Esophagus mucosa (tissue), 1 donor: Measurements from ENCODE around the gene CASZ1. TPM values are rescaled to one million over a fixed set of nuclear protein-coding genes. Genes with fewer than 3 reads are reported as not detected.

Source experiments
- ATAC-seq: fragments of 200-7000 bp; cut with Tn5 transposase; one replicate; pipeline ENCODE4 v1.9.1; 2020
- total RNA-seq: library from RNA; stranded (reverse); gene quantifications from one replicate; pipeline ENCODE4 v1.2.4, GENCODE V29; 2023
- donor health status: DM: yes; HTN: yes; CAD: no.

Gene CASZ1
- total RNA-seq, 1 donor from 2014 or later, result 22.8 TPM

DNA sequence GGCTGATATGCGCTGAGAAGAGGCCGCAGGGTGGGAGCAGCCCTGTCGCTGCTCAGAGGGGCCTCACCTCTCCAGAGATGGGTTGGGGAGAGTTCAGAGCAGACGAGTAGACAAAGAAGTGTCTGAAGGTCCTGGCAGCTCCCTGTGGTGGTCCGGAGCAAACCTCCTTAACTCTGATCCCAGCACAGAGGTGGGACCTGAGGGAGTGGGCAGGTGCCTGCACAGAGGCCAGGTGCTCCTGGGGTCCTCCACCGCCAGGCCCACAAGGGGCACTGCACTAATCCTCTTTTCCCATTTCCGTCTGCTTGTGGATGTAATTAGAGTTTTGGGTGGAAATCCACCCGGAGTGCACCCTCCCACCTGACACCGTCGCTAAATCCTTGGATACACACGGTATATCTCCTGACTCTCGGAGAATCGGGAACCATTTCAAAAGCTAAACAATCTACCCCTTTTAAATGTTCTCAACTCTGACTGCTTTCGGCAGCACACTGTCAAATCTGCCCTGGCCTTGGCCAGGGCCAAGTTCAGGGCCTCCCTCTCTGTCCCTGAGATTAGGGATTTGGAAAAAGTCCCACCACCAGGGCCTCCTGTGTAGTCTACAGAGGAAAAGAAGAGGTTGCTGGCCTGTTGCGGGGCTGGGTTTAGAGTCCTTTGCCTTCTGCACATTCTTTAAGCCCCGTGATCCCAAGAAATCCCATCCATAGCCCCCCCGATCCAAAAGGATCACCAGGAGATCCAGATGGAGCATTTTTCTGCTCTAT is 22.4 kb downstream of the CASZ1 start:
- no peak for ATAC-seq

DNA sequence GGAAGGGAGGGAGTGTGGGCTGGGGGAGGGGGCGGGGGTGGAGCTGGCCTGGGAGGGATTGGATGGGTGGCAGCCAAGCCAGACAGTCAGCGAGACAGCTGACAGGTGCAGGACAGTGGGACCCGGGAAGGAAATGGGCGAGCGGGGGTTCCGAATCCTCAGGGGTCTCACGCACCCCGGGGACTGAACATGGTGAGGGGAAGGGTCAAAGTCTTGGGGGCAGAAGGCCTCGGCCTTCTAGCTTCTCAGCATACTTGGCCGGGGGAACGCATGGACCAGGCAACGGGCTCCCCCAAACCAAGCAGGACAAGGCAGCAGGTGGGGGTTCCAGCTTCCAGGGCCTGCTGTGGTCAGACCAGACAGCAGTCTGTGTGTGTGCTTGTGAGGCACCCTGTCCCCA is 23.1 kb downstream of the CASZ1 start:
- ATAC-seq, result no peak

DNA sequence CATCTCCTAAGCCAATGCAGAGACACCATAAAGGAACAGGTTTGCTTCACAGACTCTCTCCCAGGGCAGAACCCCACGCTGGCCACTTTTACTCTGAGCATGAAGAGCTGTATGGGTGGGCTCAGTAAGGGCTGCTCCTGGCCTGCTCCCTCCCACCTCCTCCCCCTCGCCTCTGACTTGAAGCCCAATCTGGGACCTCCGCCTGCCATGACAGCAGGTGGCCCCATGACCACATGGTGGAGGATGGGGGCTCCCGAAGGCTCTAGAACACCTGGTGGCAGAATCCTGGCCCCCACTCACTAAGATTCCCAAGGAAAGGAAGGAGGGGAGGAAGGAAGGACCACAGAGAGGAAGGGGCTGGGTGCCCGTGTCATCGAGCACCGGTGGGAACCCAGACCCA is 23.7 kb downstream of the CASZ1 start:
- ATAC-seq, result peak; percentile 5

DNA sequence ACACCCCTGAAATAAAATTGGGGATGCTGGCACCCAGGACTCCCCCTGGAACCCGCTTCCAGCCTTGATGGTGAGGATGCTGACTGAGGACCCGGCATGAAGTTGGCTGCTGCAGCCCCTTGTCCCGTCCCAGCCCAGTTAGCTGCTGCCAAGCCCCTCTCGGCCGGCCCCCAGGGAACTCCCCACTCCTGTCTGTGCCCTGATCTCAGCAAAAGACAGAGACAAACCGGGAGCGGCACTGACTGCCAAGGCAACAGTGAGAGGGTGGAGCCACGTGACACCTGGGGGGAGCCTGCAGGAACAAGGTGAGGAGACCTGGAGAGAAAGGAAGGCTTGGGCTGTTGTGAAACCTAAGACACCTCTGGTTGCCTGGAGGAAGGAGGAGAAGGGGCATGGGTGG is 24.7 kb downstream of the CASZ1 start:
- ATAC-seq, result peak; percentile 33

DNA sequence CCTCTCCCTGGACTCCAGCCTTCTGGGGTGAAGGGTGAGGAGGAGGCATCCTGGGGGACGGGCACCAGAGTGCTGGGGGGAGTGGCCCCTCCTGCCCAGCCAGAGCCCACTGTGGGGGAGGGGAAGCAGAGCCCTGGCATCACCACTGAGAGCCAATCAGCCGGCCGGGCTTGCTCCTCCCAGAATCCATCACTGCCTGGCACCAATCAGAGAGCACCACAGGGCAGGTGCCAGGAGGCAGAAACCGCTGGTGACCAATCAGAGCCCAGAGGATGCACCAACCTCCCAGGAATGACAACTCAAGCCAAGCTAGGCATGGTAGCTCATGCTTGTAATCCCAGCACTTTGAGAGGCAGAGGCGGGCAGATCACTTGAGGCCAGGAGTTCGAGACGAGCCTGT is 27.9 kb downstream of the CASZ1 start:
- ATAC-seq, result no peak

DNA sequence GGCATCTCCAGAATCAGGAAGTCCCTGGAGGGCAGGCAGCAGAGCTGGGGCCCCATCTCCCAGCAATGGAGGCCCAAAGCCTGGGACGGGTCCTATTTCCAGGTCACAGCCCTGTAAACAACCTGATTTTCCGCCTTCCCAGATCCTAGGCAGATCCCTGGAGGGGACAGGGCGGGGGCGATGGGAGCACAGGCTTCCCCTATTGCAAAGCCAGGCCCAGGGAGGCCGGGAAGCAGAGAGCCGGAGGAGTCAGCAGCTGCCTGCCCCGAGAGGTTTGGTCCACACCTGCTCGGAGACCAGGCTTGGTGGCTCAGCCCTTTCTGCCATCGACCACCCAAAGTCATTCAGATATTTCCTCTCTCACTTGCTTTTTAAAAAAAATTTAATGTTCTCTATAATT is 29.2 kb downstream of the CASZ1 start:
- ATAC-seq, result no peak

DNA sequence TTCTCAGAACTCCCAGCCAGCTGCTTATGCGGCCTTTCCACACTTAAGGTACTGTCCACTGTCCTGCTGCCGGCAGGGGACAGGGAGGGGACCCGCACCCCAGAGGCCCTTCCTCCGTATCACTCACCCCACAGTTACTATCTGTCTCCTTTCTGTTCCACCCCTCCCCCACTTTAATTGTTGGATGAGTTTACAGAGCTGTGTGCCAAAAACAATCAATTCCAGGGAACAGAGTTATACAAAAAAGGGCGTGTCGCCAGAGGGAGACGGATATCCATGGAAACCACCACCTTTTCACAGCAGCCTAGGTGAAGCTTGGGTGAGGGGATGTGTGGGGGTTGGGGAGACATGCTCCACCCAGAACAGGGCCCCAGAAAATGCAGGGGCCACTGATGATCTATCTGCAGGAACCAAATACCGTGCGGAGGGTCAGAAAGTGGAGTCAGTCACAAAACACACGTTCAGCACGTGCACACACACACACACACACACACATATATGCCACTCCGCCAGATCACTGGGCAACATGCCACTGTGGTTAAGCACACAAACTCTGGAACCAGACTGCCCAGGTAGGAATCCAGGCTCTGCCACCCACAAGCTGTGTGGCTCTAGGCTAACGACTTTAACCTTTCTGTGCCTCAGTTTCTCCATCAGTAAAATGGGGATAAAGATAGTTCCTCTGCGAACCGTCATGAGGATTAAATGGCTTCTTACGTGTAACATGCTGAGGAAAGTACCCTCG is 30.5 kb downstream of the CASZ1 start:
- peak; percentile 71 for ATAC-seq

DNA sequence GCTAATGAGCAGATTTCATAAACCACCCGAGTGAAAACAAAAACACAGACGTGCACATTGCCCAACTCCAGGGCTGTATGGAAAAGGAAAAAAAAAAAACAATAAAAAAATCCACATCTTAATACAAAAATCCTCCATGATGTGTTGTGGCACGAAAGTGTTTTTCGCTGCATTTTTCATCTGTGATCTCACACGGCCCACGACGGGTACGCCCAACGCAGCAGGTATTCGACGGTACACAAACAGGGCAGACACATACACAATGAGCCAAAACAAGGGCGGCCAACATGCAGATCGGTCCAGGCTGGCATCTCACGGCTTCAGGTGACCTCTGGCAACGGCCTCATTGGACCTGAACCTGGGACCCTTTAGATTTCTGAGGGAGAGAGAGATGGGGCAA is 31.1 kb downstream of the CASZ1 start:
- peak; percentile 56 for ATAC-seq

DNA sequence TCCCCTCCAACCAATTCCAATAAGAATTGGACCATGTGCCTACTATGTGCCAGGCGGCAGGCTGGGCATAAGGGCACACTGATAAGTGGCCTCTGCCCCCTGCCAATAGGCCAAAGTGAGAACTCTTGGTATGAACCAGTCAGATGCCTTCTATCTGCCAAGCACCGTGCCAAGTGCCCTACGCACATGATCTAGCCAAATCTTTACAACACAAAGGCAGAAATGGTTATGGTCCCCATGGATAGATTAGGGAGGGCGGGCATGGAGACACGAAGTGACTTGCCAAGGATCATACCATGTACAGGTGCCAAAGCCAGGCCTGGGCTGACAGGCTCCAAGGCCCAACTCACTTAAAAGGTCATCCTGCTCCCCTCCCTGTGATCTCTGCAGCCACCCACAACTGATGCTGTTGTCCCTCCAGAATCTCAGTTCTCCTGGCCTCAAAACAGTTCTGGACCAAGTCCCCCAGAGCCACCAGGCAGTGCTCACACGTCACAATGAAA is 32.1 kb downstream of the CASZ1 start:
- no peak for ATAC-seq

DNA sequence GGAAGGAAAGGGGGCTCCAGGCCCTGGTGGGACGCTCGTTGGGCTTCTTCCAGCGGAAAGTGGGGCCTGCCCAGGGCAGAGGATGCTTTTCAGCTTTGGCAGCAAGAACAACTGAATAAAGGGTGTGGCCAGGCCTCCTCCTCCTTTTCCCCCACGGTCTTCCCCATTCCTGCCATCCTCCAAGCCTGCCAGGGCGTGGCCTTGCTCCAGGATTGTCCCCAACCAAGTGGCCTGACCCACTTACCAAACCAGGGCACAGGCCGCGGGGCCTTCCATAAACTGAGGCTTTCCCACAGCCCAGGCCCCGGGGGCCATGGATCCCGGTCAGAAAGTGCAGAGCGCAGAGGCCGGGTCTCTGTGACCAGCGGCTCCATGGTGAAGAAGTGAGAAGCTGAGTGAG is 33.6 kb downstream of the CASZ1 start:
- no peak for ATAC-seq

DNA sequence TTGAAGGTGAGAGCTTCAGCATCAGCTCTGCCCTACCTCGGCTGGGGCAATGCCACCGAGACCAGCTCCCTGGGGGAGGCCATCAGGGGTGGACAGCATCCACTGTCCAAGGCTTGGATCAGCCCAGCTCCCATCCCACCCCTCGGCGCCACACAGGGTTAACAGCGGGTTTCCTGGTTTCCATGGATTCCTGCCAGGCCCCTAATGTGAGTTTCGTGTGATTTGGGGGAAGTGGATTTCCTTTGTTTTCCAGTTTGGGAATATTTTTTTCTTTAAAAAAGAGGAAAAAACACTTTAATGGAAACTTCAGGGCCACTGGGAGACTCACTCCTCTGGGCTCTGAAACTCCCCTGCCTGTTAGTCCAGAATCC is 34.3 kb downstream of the CASZ1 start:
- no peak for ATAC-seq

DNA sequence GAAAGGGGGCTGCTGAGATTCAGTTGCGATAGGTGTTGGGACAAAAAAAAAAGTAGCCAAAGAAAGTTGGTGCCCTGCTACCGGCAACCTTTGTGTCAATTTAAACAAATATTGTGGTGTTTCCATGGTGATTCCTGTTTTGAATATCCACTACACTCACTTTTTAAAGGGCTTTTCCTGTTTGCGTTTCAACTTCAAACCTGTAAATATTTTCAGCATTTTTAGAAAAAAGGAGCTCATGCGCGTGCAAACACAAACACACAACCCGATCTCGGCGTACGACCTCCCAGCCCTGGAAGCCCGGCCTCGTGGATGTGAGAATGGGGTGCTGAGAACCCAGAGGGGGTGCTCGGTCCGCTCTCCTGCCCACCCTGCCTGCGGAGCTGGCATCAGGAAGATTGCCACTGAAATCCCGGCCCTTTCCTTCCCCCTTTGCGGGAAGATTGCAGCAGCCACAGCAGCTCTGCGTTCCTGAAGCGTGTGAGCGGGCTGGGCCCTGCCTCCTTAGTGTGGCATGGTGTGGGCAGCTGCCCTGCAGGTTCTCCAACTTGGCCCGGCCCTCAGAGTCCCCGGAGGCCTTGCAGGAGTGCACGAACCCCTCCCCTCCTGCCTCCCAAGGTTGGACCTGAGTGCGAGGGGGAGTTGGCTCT is 34.8 kb downstream of the CASZ1 start:
- ATAC-seq, result no peak

DNA sequence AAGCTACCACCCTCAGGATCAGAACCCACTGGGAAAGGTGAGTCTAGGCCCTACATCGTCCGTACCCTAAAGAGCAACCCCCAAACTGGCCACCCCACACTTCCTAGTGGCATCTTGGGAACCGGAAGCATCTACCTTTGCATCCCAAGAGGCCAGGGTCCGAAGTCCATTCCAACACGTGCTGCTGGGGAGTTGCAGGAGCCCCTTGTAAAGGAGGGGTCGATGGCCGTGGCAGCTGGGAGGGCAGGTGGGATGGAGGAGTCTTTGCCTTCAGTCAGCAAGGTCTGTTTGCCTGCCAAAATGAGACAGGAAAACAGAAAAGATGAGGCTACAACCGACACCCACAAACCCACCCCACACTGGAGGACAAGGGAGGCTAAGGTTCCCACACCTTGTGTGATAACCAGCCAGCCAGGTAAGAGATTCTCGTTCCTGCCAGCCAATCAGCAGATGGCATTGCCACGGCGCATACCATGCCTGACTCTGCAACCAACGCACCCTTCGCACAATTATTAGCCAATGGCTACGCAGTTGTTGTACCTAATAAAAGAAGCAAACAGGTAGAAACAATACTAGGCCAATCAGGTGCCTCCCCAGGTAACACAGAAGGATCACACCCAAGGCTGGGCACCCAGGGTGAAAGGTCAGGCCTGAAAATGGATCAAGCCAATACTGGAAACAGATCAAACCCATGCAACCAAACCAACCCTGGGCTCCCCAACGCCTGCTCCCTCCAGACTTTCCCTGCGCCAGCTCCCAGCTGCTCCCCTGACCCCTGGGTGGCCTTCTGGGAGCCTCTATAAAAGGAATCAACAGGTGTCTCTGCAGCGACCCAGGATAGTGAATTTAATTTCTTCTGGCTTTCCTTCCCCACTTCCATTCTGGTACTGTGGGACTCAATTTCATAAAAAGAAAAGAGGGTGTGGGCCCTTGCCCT is 35.6 kb downstream of the CASZ1 start:
- ATAC-seq, result no peak

DNA sequence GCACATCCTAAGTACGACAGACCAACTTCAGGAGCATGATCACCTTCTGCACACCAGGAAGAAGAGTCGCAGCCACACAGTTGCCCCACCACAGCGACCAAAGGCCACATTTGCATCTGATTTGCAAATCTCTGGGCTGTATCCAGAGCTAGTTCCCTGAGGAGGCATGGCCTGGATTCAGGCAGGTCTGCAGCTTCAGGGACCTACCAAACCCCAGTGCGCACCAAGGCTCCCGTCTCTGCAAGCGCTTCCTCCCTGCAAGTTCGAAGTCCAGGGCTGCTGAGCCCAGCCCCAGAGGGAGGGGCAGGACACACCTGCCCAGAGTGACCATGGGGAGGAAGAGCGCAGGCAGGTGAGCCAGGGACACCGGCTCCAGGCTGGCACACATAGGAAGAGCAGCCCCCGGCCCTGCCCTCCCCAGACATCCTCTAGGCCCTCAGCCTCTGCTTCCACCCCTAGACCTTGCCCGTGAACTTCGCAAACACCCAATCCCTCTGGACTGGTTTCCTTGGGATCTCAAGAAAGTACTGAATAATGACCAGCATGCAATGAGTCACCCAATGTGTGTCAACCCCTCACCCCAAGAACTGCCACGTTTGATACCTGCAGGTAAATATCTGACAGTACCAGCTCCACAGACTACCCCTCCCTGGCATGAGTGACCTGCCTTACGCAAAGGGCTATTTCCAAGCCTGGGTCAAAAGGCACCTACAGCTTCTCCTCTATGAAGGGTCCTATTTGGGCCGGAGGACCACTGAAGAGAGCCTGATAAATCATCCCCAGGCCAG is 36.8 kb downstream of the CASZ1 start:
- no peak for ATAC-seq

DNA sequence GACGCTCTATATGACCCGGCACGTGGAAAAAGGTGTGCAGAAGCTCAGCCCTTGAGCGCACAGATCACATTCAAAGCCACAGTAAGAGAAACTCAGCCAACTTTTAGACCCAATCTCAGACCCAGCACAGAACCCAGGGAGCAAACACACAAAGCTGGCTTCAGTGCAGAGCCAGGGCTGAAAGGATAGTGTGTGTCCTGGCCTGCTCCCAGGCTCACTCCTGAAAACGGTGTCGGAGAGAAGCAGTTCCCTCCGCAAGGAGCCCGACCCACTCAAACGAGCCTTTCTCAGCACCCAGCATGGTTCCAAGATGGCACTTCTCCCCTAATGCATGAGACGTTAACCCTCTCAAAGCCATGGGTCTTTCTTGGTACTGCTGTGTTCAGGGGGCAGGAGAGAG is 39.6 kb downstream of the CASZ1 start:
- ATAC-seq, result no peak

DNA sequence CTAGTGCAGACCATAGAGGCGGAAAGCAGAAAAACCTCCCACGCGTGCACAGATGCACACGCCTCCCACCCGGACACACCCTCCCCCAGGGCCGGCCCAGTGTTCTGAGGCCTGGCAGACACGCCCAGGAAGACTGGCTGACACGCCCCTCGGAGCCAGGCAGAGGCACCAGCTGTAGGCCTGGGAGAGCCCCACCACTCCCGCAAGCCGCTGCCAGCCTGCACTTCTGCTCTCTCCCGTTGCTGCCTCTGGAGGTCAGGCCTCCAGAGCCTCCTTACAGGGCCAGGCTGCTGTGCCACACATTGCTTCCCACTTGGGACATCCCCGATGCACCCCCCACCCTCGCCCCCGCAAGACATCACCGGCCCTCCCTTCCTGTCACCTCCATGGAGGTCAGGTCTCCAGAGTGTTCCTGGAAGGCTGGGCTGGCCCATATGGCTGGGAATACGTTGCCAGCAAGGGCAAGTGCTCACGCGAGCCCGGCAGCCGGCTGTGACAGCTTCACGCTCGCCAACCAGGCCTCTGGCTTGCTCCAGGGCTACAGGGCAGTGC is 40.4 kb downstream of the CASZ1 start:
- ATAC-seq, result peak; percentile 93

DNA sequence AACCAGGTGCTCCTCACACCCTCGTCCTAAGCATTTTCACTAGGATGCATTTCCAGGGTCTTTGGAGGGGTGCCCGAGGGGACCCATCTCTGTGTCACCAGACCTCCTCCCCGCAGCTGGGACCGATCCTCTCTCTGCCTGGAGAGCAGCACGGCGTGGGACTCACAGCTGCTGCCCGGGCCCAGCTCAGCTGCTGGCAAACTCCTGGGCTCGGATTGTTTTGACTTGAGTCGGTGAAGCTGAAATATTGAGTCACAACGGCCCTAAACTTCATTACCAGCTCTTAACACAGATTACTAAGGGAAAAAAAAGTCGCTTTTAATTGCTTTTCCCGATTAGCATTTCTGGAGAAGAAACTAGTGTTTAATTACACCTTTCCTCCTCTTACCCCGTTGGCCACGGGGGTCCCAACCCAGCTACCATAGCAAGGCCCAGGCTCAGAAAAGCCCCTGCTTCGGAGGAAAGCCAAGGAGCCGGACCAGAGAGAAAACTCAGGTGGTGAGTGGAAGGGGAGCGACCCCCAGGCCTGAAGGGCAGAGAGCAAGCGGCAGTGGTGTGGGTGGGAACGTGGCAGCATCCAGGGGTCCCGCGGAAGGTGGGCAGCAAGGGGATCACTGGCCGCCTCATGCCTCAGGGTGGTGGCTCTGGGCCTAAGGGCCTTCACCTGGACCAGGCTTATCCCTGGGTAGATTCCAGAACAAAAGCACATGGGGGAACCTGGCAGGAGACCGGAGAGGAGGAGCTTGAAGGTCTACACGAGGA is 41.7 kb downstream of the CASZ1 start:
- no peak for ATAC-seq

DNA sequence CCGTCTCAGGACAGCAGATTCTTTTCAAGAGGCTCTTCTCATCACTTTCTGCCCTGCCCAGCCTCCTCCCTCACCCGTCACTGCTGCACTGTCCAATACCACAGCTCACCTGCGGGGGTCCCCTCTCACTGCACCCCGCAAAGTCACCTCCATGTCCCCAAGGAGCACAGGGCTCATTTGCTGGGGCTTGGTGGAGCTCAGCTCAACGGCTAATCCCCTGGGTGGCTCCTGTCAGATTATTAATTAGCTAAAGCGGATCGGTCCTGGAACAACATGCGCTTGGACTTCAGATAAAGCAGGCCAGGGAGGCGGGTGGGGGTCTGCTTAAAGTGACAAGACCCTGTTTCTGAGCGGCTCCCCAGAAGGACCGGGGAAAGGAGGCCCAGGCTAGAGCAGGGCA is 43.1 kb downstream of the CASZ1 start:
- ATAC-seq, result no peak

DNA sequence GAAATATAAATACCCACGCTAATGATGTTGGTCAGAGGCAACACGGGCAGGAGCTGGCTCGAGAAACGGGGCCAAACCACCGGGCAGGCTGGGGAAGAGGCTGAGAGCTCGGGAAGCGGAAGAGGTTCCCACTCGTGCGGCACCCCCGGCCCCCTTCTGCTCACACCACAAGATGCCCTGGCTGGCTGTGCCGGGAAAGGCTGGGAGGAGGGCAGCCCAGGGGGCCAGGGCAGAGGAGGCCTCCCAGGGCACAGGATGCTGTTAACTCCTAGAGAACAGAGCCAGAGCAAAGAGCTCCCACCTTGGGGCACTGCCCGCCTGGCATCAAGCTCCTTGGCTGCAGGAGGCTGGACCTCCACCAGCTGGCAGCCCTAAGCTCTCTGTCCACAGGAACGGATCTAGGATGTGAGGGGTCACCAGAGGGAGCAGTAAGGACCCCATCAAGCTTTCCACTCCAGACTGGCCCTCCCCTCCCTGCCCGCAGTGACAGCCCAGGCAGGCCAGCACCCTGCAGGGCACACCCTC is 44.8 kb downstream of the CASZ1 start:
- no peak for ATAC-seq

DNA sequence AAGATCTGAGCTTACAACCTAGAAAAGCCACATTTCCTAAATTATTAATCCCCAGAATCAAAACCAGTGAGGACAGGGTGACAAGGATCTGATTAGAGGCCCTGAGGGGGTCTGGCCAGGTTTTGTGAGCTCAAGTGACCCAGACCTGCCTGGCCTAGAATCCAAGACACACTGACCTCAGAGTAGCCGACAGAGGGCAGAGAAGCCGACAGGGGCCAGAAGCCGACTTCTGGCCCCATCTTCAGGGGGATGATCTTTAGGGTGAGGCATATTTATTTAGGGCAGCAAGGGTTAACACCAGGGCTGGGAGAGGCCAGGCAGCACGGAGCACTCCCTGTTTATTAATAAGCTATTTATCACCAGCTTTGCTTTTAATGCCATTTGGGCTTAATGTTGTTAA is 45.3 kb downstream of the CASZ1 start:
- ATAC-seq, result no peak
